ENCODE data around the gene GMDS.
"Not testable (repeated sequence)": the region's sequence is repeated elsewhere in the genome, so short reads cannot be mapped to it uniquely, and the experiment has no call there.

The GMDS gene

GRCh38 chr6:1851681-1852456 lies 393.5 kb downstream of the GMDS start:
- Histone ChIP-seq H3K4me1 (ENCODE audit: control insufficient read depth, insufficient read depth, low read length, poor library complexity, severe bottlenecking) (no peaks in the 10 kb centered on the region), H3K27ac (ENCODE audit: low read depth, low read length, severe bottlenecking) (no peak overlapping the region), H3K9me3 (ENCODE audit: control insufficient read depth, low read length) (no peaks in the 10 kb centered on the region), H3K36me3 (ENCODE audit: control insufficient read depth, insufficient read depth, low read length) (no peaks in the 10 kb centered on the region), H3K4me3 (ENCODE audit: extremely low read depth, insufficient read depth, low read length, poor library complexity, severe bottlenecking) (no peak overlapping the region)
- WGBS, 2 experiments (ENCODE audit: insufficient coverage in 2 of 2), result 88 to 89% methylated on average over 9 of the region's 13 CpGs

GRCh38 chr6:1850840-1851157 lies 394.6 kb downstream of the GMDS start:
- H3K36me3 ChIP-seq (ENCODE audit: control insufficient read depth, insufficient read depth, low read length), result no peaks in the 10 kb centered on the region
- no peak overlapping the region for H3K27ac ChIP-seq (ENCODE audit: low read depth, low read length, severe bottlenecking)
- H3K9me3 ChIP-seq (ENCODE audit: control insufficient read depth, low read length), result peaks cover 7% of the 10 kb centered on the region
- no peak overlapping the region for H3K4me3 ChIP-seq (ENCODE audit: extremely low read depth, insufficient read depth, low read length, poor library complexity, severe bottlenecking)
- WGBS, 2 experiments (ENCODE audit: insufficient coverage in 2 of 2), result 89 to 100% methylated on average over 2 to 4 of the region's 7 CpGs
- H3K4me1 ChIP-seq (ENCODE audit: control insufficient read depth, insufficient read depth, low read length, poor library complexity, severe bottlenecking), result no peaks in the 10 kb centered on the region

- WGBS, 2 experiments (ENCODE audit: insufficient coverage in 2 of 2), result 87 to 93% methylated on average over 6 to 7 of the region's 8 CpGs
- Histone ChIP-seq H3K36me3 (ENCODE audit: control insufficient read depth, insufficient read depth, low read length) (no peaks in the 10 kb centered on the region), H3K9me3 (ENCODE audit: control insufficient read depth, low read length) (peaks cover 13% of the 10 kb centered on the region), H3K27ac (ENCODE audit: low read depth, low read length, severe bottlenecking) (no peak overlapping the region), H3K4me3 (ENCODE audit: extremely low read depth, insufficient read depth, low read length, poor library complexity, severe bottlenecking) (no peak overlapping the region), H3K4me1 (ENCODE audit: control insufficient read depth, insufficient read depth, low read length, poor library complexity, severe bottlenecking) (no peaks in the 10 kb centered on the region)
Observed at GRCh38 chr6:1850121-1850839, 395.1 kb downstream of the GMDS start.

GRCh38 chr6:1849691-1850090 lies 395.7 kb downstream of the GMDS start:
- H3K36me3 ChIP-seq (ENCODE audit: control insufficient read depth, insufficient read depth, low read length), result no peaks in the 10 kb centered on the region
- no peak overlapping the region for H3K27ac ChIP-seq (ENCODE audit: low read depth, low read length, severe bottlenecking)
- peaks cover 17% of the 10 kb centered on the region for H3K9me3 ChIP-seq (ENCODE audit: control insufficient read depth, low read length)
- no peak overlapping the region for H3K4me3 ChIP-seq (ENCODE audit: extremely low read depth, insufficient read depth, low read length, poor library complexity, severe bottlenecking)
- WGBS, 2 experiments (ENCODE audit: insufficient coverage in 2 of 2), result 94 to 98% methylated on average over 3 to 4 of the region's 5 CpGs
- no peaks in the 10 kb centered on the region for H3K4me1 ChIP-seq (ENCODE audit: control insufficient read depth, insufficient read depth, low read length, poor library complexity, severe bottlenecking)

GRCh38 chr6:1848752-1849151 lies 396.7 kb downstream of the GMDS start:
- Histone ChIP-seq H3K27ac (ENCODE audit: low read depth, low read length, severe bottlenecking) (no peak overlapping the region), H3K4me1 (ENCODE audit: control insufficient read depth, insufficient read depth, low read length, poor library complexity, severe bottlenecking) (no peaks in the 10 kb centered on the region), H3K4me3 (ENCODE audit: extremely low read depth, insufficient read depth, low read length, poor library complexity, severe bottlenecking) (no peak overlapping the region), H3K9me3 (ENCODE audit: control insufficient read depth, low read length) (peaks cover 17% of the 10 kb centered on the region), H3K36me3 (ENCODE audit: control insufficient read depth, insufficient read depth, low read length) (no peaks in the 10 kb centered on the region)
- 80 to 83% methylated on average over 1 of the region's 1 CpG for WGBS, 2 experiments (ENCODE audit: insufficient coverage in 2 of 2)

GRCh38 chr6:1846611-1847010 lies 398.8 kb downstream of the GMDS start:
- H3K4me3 ChIP-seq (ENCODE audit: extremely low read depth, insufficient read depth, low read length, poor library complexity, severe bottlenecking), result no peak overlapping the region

GRCh38 chr6:1845543-1845942 lies 399.9 kb downstream of the GMDS start:
- peaks cover 17% of the 10 kb centered on the region for H3K9me3 ChIP-seq (ENCODE audit: control insufficient read depth, low read length)
- not testable (repeated sequence) for H3K4me1 ChIP-seq (ENCODE audit: control insufficient read depth, insufficient read depth, low read length, poor library complexity, severe bottlenecking); H3K36me3 ChIP-seq (ENCODE audit: control insufficient read depth, insufficient read depth, low read length); H3K27ac ChIP-seq (ENCODE audit: low read depth, low read length, severe bottlenecking); H3K4me3 ChIP-seq (ENCODE audit: extremely low read depth, insufficient read depth, low read length, poor library complexity, severe bottlenecking)
- WGBS, 2 experiments (ENCODE audit: insufficient coverage in 2 of 2), result 92 to 95% methylated on average over 3 to 5 of the region's 5 CpGs

More at GRCh38 chr6:1846611-1847010, 398.8 kb downstream of the GMDS start:
- Histone ChIP-seq H3K4me1 (ENCODE audit: control insufficient read depth, insufficient read depth, low read length, poor library complexity, severe bottlenecking) (no peaks in the 10 kb centered on the region), H3K36me3 (ENCODE audit: control insufficient read depth, insufficient read depth, low read length) (no peaks in the 10 kb centered on the region), H3K27ac (ENCODE audit: low read depth, low read length, severe bottlenecking) (no peak overlapping the region), H3K9me3 (ENCODE audit: control insufficient read depth, low read length) (peaks cover 17% of the 10 kb centered on the region)
- 95 to 100% methylated on average over 1 to 2 of the region's 3 CpGs for WGBS, 2 experiments (ENCODE audit: insufficient coverage in 2 of 2)

GRCh38 chr6:1842334-1842733 lies 403.1 kb downstream of the GMDS start:
- Histone ChIP-seq H3K27ac (ENCODE audit: low read depth, low read length, severe bottlenecking) (no peak overlapping the region), H3K36me3 (ENCODE audit: control insufficient read depth, insufficient read depth, low read length) (no peaks in the 10 kb centered on the region), H3K4me1 (ENCODE audit: control insufficient read depth, insufficient read depth, low read length, poor library complexity, severe bottlenecking) (peaks cover 10% of the 10 kb centered on the region), H3K9me3 (ENCODE audit: control insufficient read depth, low read length) (peaks cover 17% of the 10 kb centered on the region), H3K4me3 (ENCODE audit: extremely low read depth, insufficient read depth, low read length, poor library complexity, severe bottlenecking) (no peak overlapping the region)
- 57 to 67% methylated on average over 1 of the region's 2 CpGs for WGBS, 2 experiments (ENCODE audit: insufficient coverage in 2 of 2)

- WGBS, 2 experiments (ENCODE audit: insufficient coverage in 2 of 2), result 96% methylated on average over 2 of the region's 3 CpGs; no CpG with 5 or more reads in 1 of the 2 experiments
- Histone ChIP-seq H3K4me3 (ENCODE audit: extremely low read depth, insufficient read depth, low read length, poor library complexity, severe bottlenecking) (no peak overlapping the region), H3K27ac (ENCODE audit: low read depth, low read length, severe bottlenecking) (no peak overlapping the region), H3K36me3 (ENCODE audit: control insufficient read depth, insufficient read depth, low read length) (no peaks in the 10 kb centered on the region), H3K9me3 (ENCODE audit: control insufficient read depth, low read length) (peaks cover 12% of the 10 kb centered on the region), H3K4me1 (ENCODE audit: control insufficient read depth, insufficient read depth, low read length, poor library complexity, severe bottlenecking) (peaks cover 10% of the 10 kb centered on the region)
Observed at GRCh38 chr6:1841136-1841535, 404.3 kb downstream of the GMDS start.

- Histone ChIP-seq H3K9me3 (ENCODE audit: control insufficient read depth, low read length) (peaks cover 8% of the 10 kb centered on the region), H3K4me1 (ENCODE audit: control insufficient read depth, insufficient read depth, low read length, poor library complexity, severe bottlenecking) (peaks cover 10% of the 10 kb centered on the region), H3K36me3 (ENCODE audit: control insufficient read depth, insufficient read depth, low read length) (no peaks in the 10 kb centered on the region), H3K4me3 (ENCODE audit: extremely low read depth, insufficient read depth, low read length, poor library complexity, severe bottlenecking) (no peak overlapping the region), H3K27ac (ENCODE audit: low read depth, low read length, severe bottlenecking) (no peak overlapping the region)
- WGBS, 2 experiments (ENCODE audit: insufficient coverage in 2 of 2), result 92 to 95% methylated on average over 9 to 13 of the region's 13 CpGs
Observed at GRCh38 chr6:1840491-1841121, 404.8 kb downstream of the GMDS start.

- peaks cover 10% of the 10 kb centered on the region for H3K4me1 ChIP-seq (ENCODE audit: control insufficient read depth, insufficient read depth, low read length, poor library complexity, severe bottlenecking)
- H3K4me3 ChIP-seq (ENCODE audit: extremely low read depth, insufficient read depth, low read length, poor library complexity, severe bottlenecking), result no peak overlapping the region
- no peaks in the 10 kb centered on the region for H3K36me3 ChIP-seq (ENCODE audit: control insufficient read depth, insufficient read depth, low read length)
- no peak overlapping the region for H3K27ac ChIP-seq (ENCODE audit: low read depth, low read length, severe bottlenecking)
- no peaks in the 10 kb centered on the region for H3K9me3 ChIP-seq (ENCODE audit: control insufficient read depth, low read length)
Observed at GRCh38 chr6:1839361-1839760, 406.0 kb downstream of the GMDS start.
